ENCODE data around the gene NUTM2B.
"Not testable (repeated sequence)": the region's sequence is repeated elsewhere in the genome, so short reads cannot be mapped to it uniquely, and the experiment has no call there.

The NUTM2B gene

GRCh38 chr10:79744844-79745243 lies 41.8 kb downstream of the NUTM2B start:
- not testable (repeated sequence) for H3K9ac ChIP-seq; H3K27me3 ChIP-seq (ENCODE audit: insufficient read depth, low read depth); H3K4me3 ChIP-seq (IDR thresholded peaks at IDR 0.05; ENCODE audit: insufficient read depth, low read depth, low read length); H3K4me1 ChIP-seq (ENCODE audit: low read depth, poor library complexity, severe bottlenecking); H3K27ac ChIP-seq; H3K79me2 ChIP-seq (ENCODE audit: insufficient read depth, low read depth); H2AFZ ChIP-seq (ENCODE audit: low read depth); H4K20me1 ChIP-seq (ENCODE audit: insufficient read depth); H3K36me3 ChIP-seq (ENCODE audit: insufficient read depth); H3K4me2 ChIP-seq

- not testable (repeated sequence) for H3K4me1 ChIP-seq (ENCODE audit: low read depth, poor library complexity, severe bottlenecking); H3K36me3 ChIP-seq (ENCODE audit: insufficient read depth); H3K79me2 ChIP-seq (ENCODE audit: insufficient read depth, low read depth); H3K4me2 ChIP-seq; H4K20me1 ChIP-seq (ENCODE audit: insufficient read depth); H3K4me3 ChIP-seq (IDR thresholded peaks at IDR 0.05; ENCODE audit: insufficient read depth, low read depth, low read length); H3K9ac ChIP-seq; H2AFZ ChIP-seq (ENCODE audit: low read depth); H3K27me3 ChIP-seq (ENCODE audit: insufficient read depth, low read depth); H3K27ac ChIP-seq
These were observed 45.5 kb downstream of the NUTM2B start for GRCh38 chr10:79748510-79748909.

GRCh38 chr10:79753601-79754000 lies 50.6 kb downstream of the NUTM2B start:
- not testable (repeated sequence) for H3K4me3 ChIP-seq (IDR thresholded peaks at IDR 0.05; ENCODE audit: insufficient read depth, low read depth, low read length); H4K20me1 ChIP-seq (ENCODE audit: insufficient read depth); H3K27me3 ChIP-seq (ENCODE audit: insufficient read depth, low read depth); H3K79me2 ChIP-seq (ENCODE audit: insufficient read depth, low read depth); H3K4me2 ChIP-seq; H3K9ac ChIP-seq; H3K27ac ChIP-seq; H2AFZ ChIP-seq (ENCODE audit: low read depth); H3K36me3 ChIP-seq (ENCODE audit: insufficient read depth); H3K4me1 ChIP-seq (ENCODE audit: low read depth, poor library complexity, severe bottlenecking)

- not testable (repeated sequence) for H3K79me2 ChIP-seq (ENCODE audit: insufficient read depth, low read depth); H2AFZ ChIP-seq (ENCODE audit: low read depth); H3K9ac ChIP-seq; H4K20me1 ChIP-seq (ENCODE audit: insufficient read depth); H3K4me3 ChIP-seq (IDR thresholded peaks at IDR 0.05; ENCODE audit: insufficient read depth, low read depth, low read length); H3K4me1 ChIP-seq (ENCODE audit: low read depth, poor library complexity, severe bottlenecking); H3K27ac ChIP-seq; H3K36me3 ChIP-seq (ENCODE audit: insufficient read depth); H3K4me2 ChIP-seq; H3K27me3 ChIP-seq (ENCODE audit: insufficient read depth, low read depth)
These were observed 55.4 kb downstream of the NUTM2B start for GRCh38 chr10:79758297-79758993.

Measured in KMS-11 (cell line).